Neuronal stem cell (in vitro differentiated cells): ENCODE results near the gene GLTP.

ENCODE experiments used
- DNase-seq: peaks from one replicate; pipeline ENCODE4 v3.0.0-alpha.2; 2013; ENCODE audit warnings: low spot score
- H2AFZ ChIP-seq: one replicate; pipeline ENCODE4 v1.6.1; 2013; ENCODE audit warnings: mild to moderate bottlenecking, low read length, inconsistent platforms
- H2AK5ac ChIP-seq: 2 replicates; pipeline ENCODE4 v1.6.1; 2013; ENCODE audit warnings: low read depth, mild to moderate bottlenecking, inconsistent platforms, low read length, moderate library complexity, mixed read lengths
- H2BK120ac ChIP-seq: 2 replicates; pipeline ENCODE4 v1.6.1; 2013; ENCODE audit warnings: low read depth, mild to moderate bottlenecking, inconsistent platforms, low read length, moderate library complexity, mixed read lengths
- H2BK12ac ChIP-seq: one replicate; pipeline ENCODE4 v1.6.1; 2013; ENCODE audit warnings: low read length, inconsistent platforms
- H2BK15ac ChIP-seq: 2 replicates; pipeline ENCODE4 v1.6.1; 2013; ENCODE audit warnings: mild to moderate bottlenecking, low read length, inconsistent platforms, mixed read lengths
- H2BK5ac ChIP-seq: one replicate; pipeline ENCODE4 v1.6.1; 2013; ENCODE audit warnings: inconsistent platforms, mild to moderate bottlenecking, low read length, moderate library complexity
- H3K14ac ChIP-seq: one replicate; pipeline ENCODE4 v1.6.1; 2013; ENCODE audit warnings: low read length, inconsistent platforms
- H3K18ac ChIP-seq: 2 replicates; pipeline ENCODE4 v1.6.1; 2013; ENCODE audit warnings: low read length, inconsistent platforms
- H3K23ac ChIP-seq: 2 replicates; pipeline ENCODE4 v1.6.1; 2013; ENCODE audit warnings: low read depth, mild to moderate bottlenecking, mixed read lengths, low read length, inconsistent platforms; ENCODE audit not compliant: poor library complexity
- H3K27ac ChIP-seq: replicated peaks from 3 replicates; pipeline ENCODE4 v1.5.1; 2013; ENCODE audit warnings: low read length, inconsistent platforms
- H3K27me3 ChIP-seq, 3 experiments: 2 replicates each; pipeline ENCODE4 v1.6.1; 2013; ENCODE audit warnings: low read length in 3 of 3, mild to moderate bottlenecking in 2 of 3, inconsistent platforms in 1 of 3, low read depth in 1 of 3, mixed read lengths in 1 of 3, moderate library complexity in 1 of 3; ENCODE audit not compliant: control insufficient read depth in 3 of 3, insufficient read depth in 3 of 3
- H3K36me3 ChIP-seq, 2 donors: replicated peaks in 1 of 2; 2 replicates each; pipeline ENCODE4 v1.6.1; 2013; ENCODE audit warnings: low read length in 2 of 2; ENCODE audit not compliant: control insufficient read depth in 2 of 2, insufficient read depth in 2 of 2
- H3K4ac ChIP-seq: 2 replicates; pipeline ENCODE4 v1.6.1; 2013; ENCODE audit warnings: inconsistent platforms, mild to moderate bottlenecking, low read length, moderate library complexity
- H3K4me1 ChIP-seq, 2 donors: 1 replicate in 1 of 2; 2 replicates in 1 of 2; pipeline ENCODE4 v1.6.1; 2013; ENCODE audit warnings: low read length in 2 of 2, low read depth in 1 of 2; ENCODE audit not compliant: control insufficient read depth in 2 of 2, insufficient read depth in 1 of 2
- H3K4me2 ChIP-seq: one replicate; pipeline ENCODE4 v1.6.1; 2013; ENCODE audit warnings: mild to moderate bottlenecking, low read length, inconsistent platforms; ENCODE audit not compliant: insufficient read depth, poor library complexity, severe bottlenecking
- H3K4me3 ChIP-seq, 2 donors: 2 replicates each; pipeline ENCODE4 v1.5.1; 2013; ENCODE audit warnings: low read length in 2 of 2, mild to moderate bottlenecking in 2 of 2, inconsistent platforms in 1 of 2, moderate library complexity in 1 of 2
- H3K79me1 ChIP-seq: one replicate; pipeline ENCODE4 v1.6.1; 2013; ENCODE audit warnings: low read depth, mild to moderate bottlenecking, inconsistent platforms, low read length, moderate library complexity
- H3K9ac ChIP-seq: one replicate; pipeline ENCODE4 v1.6.1; 2013; ENCODE audit warnings: mild to moderate bottlenecking, low read depth, low read length, inconsistent platforms; ENCODE audit not compliant: poor library complexity
- H3K9me3 ChIP-seq, 2 donors: replicated peaks in 1 of 2; 2 replicates each; pipeline versions ENCODE3 to v1.6.1; 2013; ENCODE audit warnings: low read length in 2 of 2, mild to moderate bottlenecking in 2 of 2, inconsistent platforms in 1 of 2, low read depth in 1 of 2, mixed read lengths in 1 of 2, moderate library complexity in 1 of 2; ENCODE audit not compliant: control insufficient read depth in 2 of 2, insufficient read depth in 1 of 2
- H4K8ac ChIP-seq: one replicate; pipeline ENCODE4 v1.6.1; 2013; ENCODE audit warnings: low read depth, mild to moderate bottlenecking, inconsistent platforms, low read length, moderate library complexity
- H4K91ac ChIP-seq: one replicate; pipeline ENCODE4 v1.6.1; 2013; ENCODE audit warnings: low read length, low read depth, mild to moderate bottlenecking, inconsistent platforms; ENCODE audit not compliant: poor library complexity
- WGBS, 2 donors: extraction: QIAGEN DNeasy Blood & Tissue Kit; methylation state at CpG; one replicate each; pipeline ENCODE4 v1.1.7; 2013; ENCODE audit warnings: missing lambda C conversion rate in 2 of 2, mixed read lengths in 1 of 2; ENCODE audit not compliant: insufficient read length in 2 of 2, insufficient replicate concordance in 1 of 2; ENCODE audit errors: extremely low coverage in 2 of 2; 5-methylcytosine and 5-hydroxymethylcytosine counted together

GLTP gene

GRCh38 chr12:109816870-109817269 lies 63.5 kb downstream of the GLTP start:
- no peak overlapping the region for H3K4me3 ChIP-seq
- H3K36me3 ChIP-seq = no peaks in the 10 kb centered on the region
- no peak overlapping the region for H3K14ac ChIP-seq
- no peak overlapping the region for H3K27ac ChIP-seq
- H4K91ac ChIP-seq = no peak overlapping the region
- H3K4me1 ChIP-seq = peaks cover 0 to 5% of the 10 kb centered on the region in 2 donors
- peak overlapping the region; percentile 7 for H3K23ac ChIP-seq
- H2BK12ac ChIP-seq = no peak overlapping the region
- no CpG with 5 or more reads among the region's 7 CpGs for WGBS, 2 donors
- no peak overlapping the region for H2AFZ ChIP-seq
- H2BK5ac ChIP-seq = no peak overlapping the region
- H2BK120ac ChIP-seq = no peak overlapping the region
- no peak overlapping the region for H3K4me2 ChIP-seq
- no peaks in the 10 kb centered on the region for H3K27me3 ChIP-seq
- peak overlapping the region; percentile 3 for H2BK15ac ChIP-seq
- no peak overlapping the region for H3K4ac ChIP-seq
- no peak overlapping the region for H4K8ac ChIP-seq
- H3K9ac ChIP-seq = no peak overlapping the region
- H3K9me3 ChIP-seq = no peaks in the 10 kb centered on the region
- H3K79me1 ChIP-seq = no peaks in the 10 kb centered on the region
- DNase-seq = no peak
- H2AK5ac ChIP-seq = peak overlapping the region; percentile 42
- peak overlapping the region; percentile 74 for H3K18ac ChIP-seq

DNA sequence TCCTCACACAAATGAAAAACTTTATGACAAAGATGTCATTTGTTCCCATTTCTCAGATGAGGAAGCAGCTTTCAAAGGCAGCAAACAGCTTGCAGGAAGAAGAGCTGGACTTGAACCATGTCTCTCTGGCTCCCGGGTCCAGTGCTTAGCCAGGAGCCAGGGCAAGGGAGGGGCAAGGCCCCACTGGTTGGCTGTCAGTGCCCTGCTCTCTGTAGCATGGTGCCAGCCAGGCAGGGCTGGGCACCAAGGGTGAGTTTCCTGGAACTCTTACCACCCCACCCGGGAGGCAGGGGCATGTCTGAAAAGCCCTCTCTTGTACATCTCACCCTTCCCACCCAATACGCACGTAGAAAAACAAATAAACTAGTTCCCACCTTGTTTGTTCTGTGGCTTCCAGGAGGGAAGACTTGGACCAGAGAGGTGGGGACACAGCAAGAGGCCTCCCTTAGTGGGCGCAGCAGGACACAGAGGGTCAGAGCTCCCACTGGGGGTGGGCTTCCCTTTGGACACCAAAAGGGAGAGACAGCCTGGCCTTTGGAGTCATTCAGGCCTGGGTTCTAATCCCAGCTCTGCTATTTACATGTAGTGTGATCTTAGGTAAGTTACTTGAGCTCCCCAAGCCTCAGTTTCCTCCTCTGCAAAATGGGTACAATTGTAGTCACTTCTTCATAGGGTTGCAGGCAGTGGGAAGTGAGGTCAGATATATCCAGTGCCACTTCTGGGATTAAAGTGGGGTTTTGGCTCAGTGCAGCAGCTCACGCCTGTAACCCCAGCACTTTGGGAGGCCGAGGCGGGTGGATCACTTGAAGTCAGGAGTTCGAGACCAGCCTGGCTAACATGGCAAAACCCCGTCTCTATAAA lies 64.4 kb downstream of the GLTP start:
- no peak overlapping the region for H3K4me3 ChIP-seq
- H2AK5ac ChIP-seq = no peak overlapping the region
- H2BK15ac ChIP-seq = no peak overlapping the region
- WGBS, 2 donors = no CpG with 5 or more reads among the region's 10 CpGs
- H3K23ac ChIP-seq = no peak overlapping the region
- no peak overlapping the region for H3K27ac ChIP-seq
- H3K4me2 ChIP-seq = no peak overlapping the region
- no peak overlapping the region for H2AFZ ChIP-seq
- no peak overlapping the region for H3K14ac ChIP-seq
- peaks cover 0 to 3% of the 10 kb centered on the region in 2 donors for H3K4me1 ChIP-seq
- H2BK120ac ChIP-seq = no peak overlapping the region
- H3K4ac ChIP-seq = no peak overlapping the region
- H2BK5ac ChIP-seq = no peak overlapping the region
- H3K27me3 ChIP-seq = no peaks in the 10 kb centered on the region
- H3K36me3 ChIP-seq = no peaks in the 10 kb centered on the region
- H4K91ac ChIP-seq = no peak overlapping the region
- no peak for DNase-seq
- no peak overlapping the region for H3K18ac ChIP-seq
- no peak overlapping the region for H2BK12ac ChIP-seq
- H3K79me1 ChIP-seq = no peaks in the 10 kb centered on the region
- H3K9me3 ChIP-seq = no peaks in the 10 kb centered on the region
- H3K9ac ChIP-seq = no peak overlapping the region
- H4K8ac ChIP-seq = no peak overlapping the region

- H4K8ac ChIP-seq = no peak overlapping the region
- H3K9me3 ChIP-seq = no peaks in the 10 kb centered on the region
- no peak for DNase-seq
- H3K14ac ChIP-seq = no peak overlapping the region
- no peaks in the 10 kb centered on the region for H3K79me1 ChIP-seq
- H3K27ac ChIP-seq = no peak overlapping the region
- no peaks in the 10 kb centered on the region for H3K36me3 ChIP-seq
- no peak overlapping the region for H2BK12ac ChIP-seq
- no peaks in the 10 kb centered on the region for H3K27me3 ChIP-seq
- peak overlapping the region; percentile 15 for H2AK5ac ChIP-seq
- H2BK15ac ChIP-seq = no peak overlapping the region
- no peak overlapping the region for H2AFZ ChIP-seq
- no peak overlapping the region for H3K4me2 ChIP-seq
- H3K18ac ChIP-seq = no peak overlapping the region
- WGBS, 2 donors = no CpG with 5 or more reads among the region's 4 CpGs
- peaks cover 0 to 3% of the 10 kb centered on the region in 2 donors for H3K4me1 ChIP-seq
- peak overlapping the region in 1 of 2 donors; percentile 22 for H3K4me3 ChIP-seq
- H2BK5ac ChIP-seq = no peak overlapping the region
- H2BK120ac ChIP-seq = no peak overlapping the region
- no peak overlapping the region for H3K23ac ChIP-seq
- no peak overlapping the region for H4K91ac ChIP-seq
- H3K4ac ChIP-seq = no peak overlapping the region
- no peak overlapping the region for H3K9ac ChIP-seq
Measured at GRCh38 chr12:109815225-109815624, 65.1 kb downstream of the GLTP start.

GRCh38 chr12:109814600-109815150 lies 65.7 kb downstream of the GLTP start:
- Histone ChIP-seq H2BK120ac (no peak overlapping the region), H3K14ac (no peak overlapping the region), H3K4me2 (no peak overlapping the region), H2BK5ac (no peak overlapping the region), H3K4ac (no peak overlapping the region), H3K27ac (no peak overlapping the region), H3K79me1 (no peaks in the 10 kb centered on the region), H3K9me3 (no peaks in the 10 kb centered on the region), H3K23ac (no peak overlapping the region), H2AFZ (no peak overlapping the region), H3K18ac (peak overlapping the region; percentile 35), H2BK12ac (peak overlapping the region; percentile 75), H2AK5ac (peak overlapping the region; percentile 68), H3K9ac (no peak overlapping the region), H3K4me1 (peaks cover 0 to 3% of the 10 kb centered on the region in 2 donors), H3K4me3 (no peak overlapping the region), H2BK15ac (no peak overlapping the region), H4K91ac (no peak overlapping the region), H4K8ac (no peak overlapping the region), H3K27me3 (no peaks in the 10 kb centered on the region), H3K36me3 (no peaks in the 10 kb centered on the region)
- no peak for DNase-seq
- WGBS, 2 donors = no CpG with 5 or more reads among the region's 20 CpGs
